Dermis microvascular lymphatic vessel endothelial cell (primary cell): Measurements from ENCODE around the gene MAD1L1. TPM values are rescaled to one million over a fixed set of nuclear protein-coding genes. Genes with fewer than 3 reads are reported as not detected.

Experiments
- total RNA-seq: library from RNA; depleted of rRNA; stranded (reverse); fragments of >200 nt; gene quantifications from 2 replicates; pipeline ENCODE4 v1.2.1, GENCODE V29; 2014

Gene MAD1L1
- total RNA-seq, 1 donor from 2014 or later = 41.1 TPM

Other genes starting within 250 kb of the MAD1L1 start
- 11.2 and 14.5 TPM in 2 replicates for gene MRM2, start 9.3 kb upstream of the MAD1L1 start, total RNA-seq
- gene NUDT1, start 9.3 kb upstream of the MAD1L1 start, total RNA-seq = 8.6 and 13.9 TPM in 2 replicates
- 7.8 and 10.7 TPM in 2 replicates for gene SNX8, start 81.5 kb upstream of the MAD1L1 start, total RNA-seq
- 153 and 172 TPM in 2 replicates for gene EIF3B, start 121.9 kb upstream of the MAD1L1 start, total RNA-seq
- 4.1 and 6.4 TPM in 2 replicates for gene CHST12, start 170.7 kb upstream of the MAD1L1 start, total RNA-seq
- not detected in 2 replicates for gene GRIFIN, start 243.5 kb upstream of the MAD1L1 start, total RNA-seq